Glomerular endothelial cell (primary cell): Measurements from ENCODE around the gene NPDC1. TPM values are rescaled to one million over a fixed set of nuclear protein-coding genes. Genes with fewer than 3 reads are reported as not detected.

ENCODE experiments used
- DNase-seq: peaks from one replicate; pipeline ENCODE4 v3.0.0-alpha.2; 2011; ENCODE audit warnings: low read depth, low spot score; ENCODE audit errors: extremely low read depth
- total RNA-seq: library from RNA; depleted of rRNA; stranded (reverse); fragments of >200 nt; gene quantifications from 2 replicates; pipeline ENCODE4 v1.2.3, GENCODE V29; 2015

Gene NPDC1
- total RNA-seq, 1 donor from 2014 or later, result 250 TPM

DNA sequence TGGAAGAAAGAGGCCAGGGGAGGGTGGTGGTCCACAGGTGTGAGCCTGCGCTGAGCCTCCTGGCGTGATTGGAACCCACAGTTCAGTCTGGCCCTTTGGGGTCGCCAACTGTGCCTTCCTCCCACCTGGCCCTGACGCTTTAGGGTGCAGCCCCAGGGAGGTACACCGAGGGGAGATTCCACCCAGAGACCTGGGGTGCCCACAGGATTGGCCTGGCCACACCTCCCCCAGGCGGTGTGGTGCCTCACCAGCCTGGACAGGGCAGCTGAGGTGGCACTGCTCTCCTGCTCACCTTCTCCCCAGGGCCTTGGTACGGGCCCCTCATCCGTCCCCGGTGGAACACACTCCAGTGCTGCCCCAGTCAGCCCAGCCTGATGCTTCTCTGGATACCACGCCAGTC is 48.6 kb downstream of the NPDC1 start:
- no peak for DNase-seq

DNA sequence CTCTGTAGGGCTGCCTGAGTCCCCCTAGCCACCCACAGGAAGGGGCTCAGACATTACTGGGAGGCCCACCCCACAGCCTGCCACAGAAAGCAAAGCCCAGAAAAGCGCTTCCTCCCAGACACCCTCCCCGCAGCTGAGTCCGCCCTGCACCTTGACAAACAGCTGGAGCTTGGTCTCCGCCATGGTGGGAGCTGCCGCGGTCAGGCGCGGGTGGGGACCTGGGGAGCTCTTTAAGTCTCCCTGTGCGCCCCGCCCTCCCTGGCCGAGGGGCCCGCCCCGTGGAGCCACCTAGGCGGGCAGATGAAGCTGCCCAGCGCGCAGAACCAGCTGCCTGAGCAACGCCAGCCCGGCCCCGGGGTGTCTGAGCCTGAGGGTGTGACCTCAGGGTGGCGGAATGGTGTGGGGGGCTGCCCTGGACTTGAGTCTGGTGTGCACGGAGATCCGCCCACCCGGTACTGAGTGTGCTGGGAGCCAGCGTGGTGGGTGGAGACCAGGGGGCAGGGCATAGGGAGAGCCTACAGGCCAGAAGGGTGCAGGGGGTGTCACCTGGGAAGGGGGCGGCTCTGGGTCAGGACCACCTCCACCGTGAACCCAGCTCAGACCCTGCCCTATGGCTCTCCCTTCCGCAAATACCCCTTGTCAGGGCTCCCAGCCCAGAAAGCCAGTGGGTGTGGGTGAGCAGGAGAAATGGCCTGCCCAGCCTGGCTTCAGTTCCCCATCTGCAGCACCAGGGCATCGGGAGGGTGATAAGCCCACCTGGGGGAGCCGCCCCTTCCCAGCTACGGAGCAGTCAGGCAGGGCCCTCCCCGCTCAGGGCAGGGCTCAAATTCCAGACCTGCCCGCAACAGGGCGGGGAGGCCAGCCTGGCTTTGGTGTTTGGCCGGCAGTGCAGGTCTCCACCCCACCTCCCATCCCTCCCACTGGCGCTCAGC is 49.4 kb downstream of the NPDC1 start, which contains the start of gene CLIC3:
TSS of gene CLIC3 (minus strand) at position 208 of the 932 bp plus-strand sequence. CDS start at position 183, 25 bp downstream.
- DNase-seq, result no peak

DNA sequence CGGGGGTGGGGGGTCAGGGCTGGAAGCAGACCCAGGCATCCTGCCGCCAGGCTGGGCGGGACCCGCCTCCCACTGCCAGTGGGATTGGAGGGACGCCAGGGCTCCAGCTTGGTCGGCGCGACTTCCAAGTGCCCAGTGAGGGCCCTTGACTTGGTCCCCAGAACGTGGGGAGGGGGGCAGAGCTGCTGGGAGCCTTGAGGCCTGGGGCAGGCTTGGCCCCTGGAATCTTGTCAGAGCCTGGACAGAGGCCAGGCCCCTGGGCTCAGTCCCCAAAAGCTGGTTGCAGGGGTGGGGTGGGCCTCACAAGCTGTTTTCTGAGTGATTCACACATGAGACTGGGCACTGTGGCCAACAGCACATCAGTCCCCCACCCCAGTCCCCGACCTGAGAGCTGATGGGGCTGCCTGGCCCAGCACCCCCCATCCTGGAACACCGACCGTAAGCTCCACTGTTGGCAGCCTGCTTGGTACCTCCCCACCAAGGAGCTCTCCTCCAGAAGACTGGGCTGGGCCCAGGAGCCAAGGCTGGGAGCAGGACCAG is 50.1 kb downstream of the NPDC1 start:
- no peak for DNase-seq

DNA sequence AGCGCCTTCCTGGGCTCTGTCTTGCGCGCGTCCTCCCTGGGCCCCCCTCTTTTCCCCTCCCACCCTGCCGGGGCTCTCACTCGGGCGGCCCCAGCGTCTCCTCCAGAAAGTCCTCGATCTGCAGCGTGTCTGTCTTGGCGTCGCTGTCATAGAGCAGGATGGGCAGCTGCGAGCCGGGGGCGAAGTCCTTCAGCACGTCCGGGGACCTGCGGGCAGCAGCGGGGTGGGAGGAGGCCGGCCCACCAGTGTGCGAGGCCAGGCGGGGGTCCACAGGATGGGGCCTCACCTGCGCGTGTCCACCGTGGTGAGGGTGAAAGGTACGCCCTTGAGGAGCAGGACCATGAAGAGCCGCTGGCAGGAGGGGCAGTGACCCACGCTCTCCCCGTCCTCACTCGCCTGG is 50.6 kb downstream of the NPDC1 start:
- no peak for DNase-seq

DNA sequence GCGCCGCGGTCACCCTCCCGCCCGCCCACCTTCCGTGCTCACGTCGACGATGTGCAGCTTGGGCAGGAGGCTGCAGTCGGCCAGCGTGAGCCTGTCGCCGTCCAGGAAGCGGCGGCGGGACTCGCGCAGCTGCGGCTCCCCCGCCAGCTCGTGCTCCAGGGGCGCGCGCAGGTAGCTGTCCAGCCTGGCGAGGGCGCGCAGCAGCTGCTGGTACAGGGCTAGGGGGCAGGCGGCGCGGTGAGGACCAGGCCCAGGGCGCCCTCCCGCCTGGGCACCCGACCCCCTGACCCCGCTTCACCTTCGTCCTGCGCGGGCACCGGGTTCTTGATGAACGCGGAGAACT is 51.1 kb downstream of the NPDC1 start:
- DNase-seq, result no peak

DNA sequence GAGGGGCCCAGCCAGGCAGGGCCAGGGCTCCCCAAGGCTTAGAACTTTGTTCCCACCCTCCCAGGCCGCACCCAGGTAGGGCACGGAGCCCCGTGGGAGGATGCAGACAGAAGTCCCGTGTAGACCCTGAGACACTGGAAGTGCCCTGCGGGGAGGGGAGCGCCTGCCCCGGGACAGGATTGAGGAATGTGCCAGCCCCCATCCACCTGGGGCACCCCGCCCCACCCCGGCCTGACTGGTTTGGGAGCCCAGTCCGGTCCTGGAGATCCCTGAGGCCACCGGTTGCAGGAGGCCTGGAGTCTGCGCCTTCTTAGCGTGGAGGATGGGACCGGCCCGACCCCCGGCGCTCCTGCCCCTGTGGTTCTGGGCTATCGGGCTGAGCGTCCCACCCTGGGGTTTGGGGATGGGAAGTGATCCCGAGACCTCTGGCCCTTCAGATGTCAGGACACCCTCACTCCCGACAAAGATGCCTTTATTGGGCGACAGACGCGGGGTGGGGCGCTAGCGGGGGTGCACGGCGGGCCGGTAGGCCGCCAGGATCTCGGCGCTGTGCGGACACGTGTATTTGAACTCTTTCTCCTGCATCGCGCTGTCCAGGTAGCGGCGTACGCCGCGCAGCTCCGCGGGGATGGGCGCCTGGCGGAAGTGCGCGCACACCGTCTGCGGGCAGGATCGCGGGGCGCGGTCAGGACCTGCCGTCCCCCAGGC is 51.6 kb downstream of the NPDC1 start:
- no peak for DNase-seq

DNA sequence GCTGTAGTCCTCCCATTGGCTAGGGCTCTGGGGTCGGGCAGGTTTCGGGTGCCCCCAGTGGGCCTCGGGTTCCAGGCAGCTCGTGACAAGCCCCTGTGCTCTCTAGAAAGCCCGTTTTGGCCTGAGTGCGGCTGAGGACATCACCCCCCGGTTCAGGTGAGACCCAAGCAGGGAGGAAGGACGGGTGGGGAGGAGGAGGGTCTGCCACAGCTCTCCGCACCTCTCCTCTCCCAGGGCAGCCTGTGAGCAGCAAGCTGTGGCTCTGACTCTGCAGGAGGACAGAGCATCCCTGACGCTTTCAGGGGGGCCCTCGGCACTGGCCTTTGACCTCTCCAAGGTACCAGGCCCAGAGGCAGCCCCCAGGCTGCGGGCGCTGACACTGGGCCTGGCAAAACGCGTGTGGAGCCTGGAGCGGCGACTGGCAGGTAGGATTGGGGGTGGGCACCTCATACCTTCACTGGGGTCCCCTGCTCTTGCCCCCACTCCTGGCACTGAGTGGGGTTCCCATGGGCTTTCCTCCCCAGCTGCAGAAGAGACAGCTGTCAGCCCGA is 53.1 kb downstream of the NPDC1 start:
- DNase-seq, result no peak

DNA sequence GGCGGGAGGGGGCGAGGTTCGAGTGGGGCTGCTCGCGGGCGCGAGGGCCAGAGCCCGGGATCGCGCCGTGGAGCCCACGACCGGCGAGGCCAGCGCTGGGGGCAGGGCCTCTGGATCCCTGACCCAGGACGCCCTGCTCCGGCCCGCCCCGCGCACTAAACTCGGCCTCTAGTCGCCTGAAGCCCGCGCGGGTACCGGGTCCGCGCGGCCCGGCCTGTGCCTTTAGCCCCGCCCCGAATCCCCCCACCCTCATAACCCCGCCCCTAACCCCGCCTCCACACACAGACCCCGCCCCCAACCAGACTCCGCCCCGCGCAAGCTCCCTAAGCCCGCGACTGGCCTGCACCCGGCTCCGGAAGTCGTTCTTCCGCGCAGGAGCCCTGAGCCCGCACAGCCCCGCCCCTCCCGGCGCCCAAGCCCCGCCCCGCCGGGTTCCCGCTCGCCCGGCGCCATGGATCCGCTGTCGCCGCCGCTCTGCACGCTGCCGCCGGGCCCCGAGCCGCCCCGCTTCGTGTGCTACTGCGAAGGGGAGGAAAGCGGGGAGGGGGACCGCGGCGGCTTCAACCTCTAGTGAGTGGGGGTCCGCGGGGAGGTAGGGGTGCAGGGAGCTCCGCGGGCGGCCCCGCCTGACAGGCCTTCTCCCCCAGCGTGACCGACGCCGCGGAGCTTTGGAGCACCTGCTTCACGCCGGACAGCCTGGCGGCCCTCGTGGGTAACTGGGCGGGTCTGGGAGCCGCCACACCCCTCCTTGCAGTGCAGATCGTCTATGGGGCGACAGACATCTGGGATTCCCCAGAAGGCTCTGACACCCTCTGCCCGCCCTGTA is 53.8 kb downstream of the NPDC1 start, which contains the start of gene PAXX:
TSS of gene PAXX (plus strand) at position 430 of the 826 bp plus-strand sequence. CDS start at position 452, 22 bp downstream.
- DNase-seq, result no peak

DNA sequence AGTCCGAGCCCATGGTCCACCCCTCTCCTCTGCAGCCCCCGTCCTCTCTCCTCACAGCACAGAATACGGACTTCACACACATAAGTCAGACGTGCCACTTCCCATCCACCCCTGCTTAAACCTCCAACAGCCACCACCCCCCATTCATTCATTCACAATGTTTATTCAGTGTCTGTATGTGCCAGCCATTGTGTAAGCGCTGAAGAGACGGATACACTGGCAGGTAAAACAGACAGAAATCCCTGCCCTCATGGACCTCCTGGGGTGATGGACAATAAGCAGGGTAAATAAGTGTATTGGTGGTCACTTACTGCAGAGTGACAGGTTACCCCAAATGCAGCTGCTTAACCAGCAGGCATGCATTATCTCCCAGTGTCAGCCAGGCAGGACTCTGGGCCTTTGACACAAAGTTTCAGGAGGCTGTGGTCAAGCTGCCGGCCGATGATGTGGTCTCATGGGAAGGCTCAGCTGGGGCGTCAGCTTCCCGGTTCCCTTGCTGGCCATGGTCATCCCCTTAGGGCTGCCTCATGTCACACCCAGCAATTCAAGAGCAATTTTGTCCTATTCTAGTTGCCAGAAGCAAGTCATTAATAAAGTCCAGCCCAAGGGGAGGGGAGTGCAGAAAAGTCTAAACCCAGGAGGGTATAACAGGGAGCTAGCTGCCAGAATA is 55.6 kb downstream of the NPDC1 start:
- DNase-seq, result no peak

Other genes with a start within 250 kb of the NPDC1 start
- gene CCDC183, start 249.8 kb downstream of the NPDC1 start, total RNA-seq, result 0.41 and 0.48 TPM in 2 replicates
- 90.2 and 99.9 TPM in 2 replicates for gene RABL6, start 238.2 kb downstream of the NPDC1 start, total RNA-seq
- gene AJM1, start 203.7 kb downstream of the NPDC1 start, total RNA-seq, result 0.48 and 1.6 TPM in 2 replicates
- gene PHPT1, start 196.8 kb downstream of the NPDC1 start, total RNA-seq, result 153 and 179 TPM in 2 replicates
- gene MAMDC4, start 193.8 kb downstream of the NPDC1 start, total RNA-seq, result 1.4 and 3.4 TPM in 2 replicates
- 496 and 520 TPM in 2 replicates for gene EDF1, start 179.9 kb downstream of the NPDC1 start, total RNA-seq
- gene TRAF2, start 159.7 kb downstream of the NPDC1 start, total RNA-seq, result 12.2 and 21.9 TPM in 2 replicates
- 187 and 188 TPM in 2 replicates for gene FBXW5, start 101.4 kb downstream of the NPDC1 start, total RNA-seq
- not detected in 2 replicates for gene C8G, start 100.9 kb downstream of the NPDC1 start, total RNA-seq
- not detected in 2 replicates for gene LCN12, start 93.9 kb downstream of the NPDC1 start, total RNA-seq
- not detected in 2 replicates for gene PTGDS, start 68.7 kb downstream of the NPDC1 start, total RNA-seq
- gene LCNL1, start 63.2 kb downstream of the NPDC1 start, total RNA-seq, result not detected in 2 replicates
- gene PAXX, start 53.8 kb downstream of the NPDC1 start, total RNA-seq, result 28.0 and 47.2 TPM in 2 replicates
- 0.29 and 2.3 TPM in 2 replicates for gene CLIC3, start 49.6 kb downstream of the NPDC1 start, total RNA-seq
- 27.2 and 28.4 TPM in 2 replicates for gene ABCA2, start 17.9 kb downstream of the NPDC1 start, total RNA-seq
- gene FUT7, start 14.1 kb downstream of the NPDC1 start, total RNA-seq, result not detected in 2 replicates
- gene ENTPD2, start 7.9 kb upstream of the NPDC1 start, total RNA-seq, result not detected in 2 replicates
- 6.1 and 6.7 TPM in 2 replicates for gene SAPCD2, start 24.4 kb upstream of the NPDC1 start, total RNA-seq
- 17.2 and 30.3 TPM in 2 replicates for gene UAP1L1, start 31.3 kb upstream of the NPDC1 start, total RNA-seq
- 109 and 118 TPM in 2 replicates for gene MAN1B1, start 40.8 kb upstream of the NPDC1 start, total RNA-seq
- 154 and 167 TPM in 2 replicates for gene DPP7, start 68.6 kb upstream of the NPDC1 start, total RNA-seq
- gene GRIN1, start 93.0 kb upstream of the NPDC1 start, total RNA-seq, result not detected in 2 replicates
- not detected in 2 replicates for gene LRRC26, start 123.9 kb upstream of the NPDC1 start, total RNA-seq
- not detected in 2 replicates for gene TMEM210, start 125.9 kb upstream of the NPDC1 start, total RNA-seq
- gene ANAPC2, start 142.4 kb upstream of the NPDC1 start, total RNA-seq, result 22.9 and 34.2 TPM in 2 replicates
- 91.8 and 109 TPM in 2 replicates for gene SSNA1, start 142.5 kb upstream of the NPDC1 start, total RNA-seq
- gene TPRN, start 154.6 kb upstream of the NPDC1 start, total RNA-seq, result 10.0 and 10.8 TPM in 2 replicates
- gene TMEM203, start 159.5 kb upstream of the NPDC1 start, total RNA-seq, result 24.3 and 32.1 TPM in 2 replicates
- 10.3 and 12.8 TPM in 2 replicates for gene NDOR1, start 159.5 kb upstream of the NPDC1 start, total RNA-seq
- gene RNF208, start 176.1 kb upstream of the NPDC1 start, total RNA-seq, result 0.76 and 2.9 TPM in 2 replicates
- gene CYSRT1, start 179.0 kb upstream of the NPDC1 start, total RNA-seq, result 0.41 and 0.78 TPM in 2 replicates
- not detected in 2 replicates for gene RNF224, start 181.3 kb upstream of the NPDC1 start, total RNA-seq
- gene SLC34A3, start 184.7 kb upstream of the NPDC1 start, total RNA-seq, result not detected in 2 replicates
- gene TUBB4B, start 195.1 kb upstream of the NPDC1 start, total RNA-seq, result 400 and 427 TPM in 2 replicates
- gene STPG3, start 205.1 kb upstream of the NPDC1 start, total RNA-seq, result not detected in 2 replicates
- 48.5 and 63.0 TPM in 2 replicates for gene NELFB, start 209.2 kb upstream of the NPDC1 start, total RNA-seq
- 59.7 and 81.4 TPM in 2 replicates for gene TOR4A, start 231.5 kb upstream of the NPDC1 start, total RNA-seq